HepG2 (cell line): ENCODE results near the gene RNPS1. TPM values are rescaled to one million over a fixed set of nuclear protein-coding genes. Genes with fewer than 3 reads are reported as not detected.

Experiments used
- ATM ChIP-seq: fragments of 450-650 bp; IDR thresholded peaks from 2 replicates; pipeline ENCODE4 v1.7.1; 2017; ENCODE audit warnings: mild to moderate bottlenecking, borderline replicate concordance
- EEA1 ChIP-seq: sonication (generic); formaldehyde crosslinking; IDR thresholded peaks from 2 replicates; pipeline ENCODE4 v1.5.1; 2020; ENCODE audit warnings: mild to moderate bottlenecking, missing genetic modification reagents, borderline replicate concordance
- HNRNPH1 ChIP-seq: fragments of 200-400 bp; formaldehyde crosslinking; optimal IDR thresholded peaks from 2 replicates; pipeline ENCODE3; 2017; ENCODE audit warnings: mild to moderate bottlenecking, low read depth, low read length
- IRX3 ChIP-seq: sonication (generic); formaldehyde crosslinking; IDR thresholded peaks from 2 replicates; pipeline ENCODE4 v1.8.1; 2023; ENCODE audit warnings: mild to moderate bottlenecking, low read depth, missing genetic modification reagents, borderline replicate concordance
- KLF6 ChIP-seq: IDR thresholded peaks from 2 replicates; pipeline ENCODE4 v1.8.0; 2016; ENCODE audit warnings: missing biosample characterization, missing genetic modification reagents
- MXD1 ChIP-seq: sonication (generic); formaldehyde crosslinking; IDR thresholded peaks from 2 replicates; pipeline ENCODE4 v1.4.0; 2020; ENCODE audit warnings: mild to moderate bottlenecking, missing genetic modification reagents
- NR2C2 ChIP-seq: sonication (generic); formaldehyde crosslinking; IDR thresholded peaks from 2 replicates; pipeline ENCODE4 v1.4.0; 2020; ENCODE audit warnings: missing genetic modification reagents, mild to moderate bottlenecking, moderate library complexity, borderline replicate concordance
- POLR2AphosphoS5 ChIP-seq: IDR thresholded peaks from 2 replicates; pipeline ENCODE4 v1.6.1; 2012; ENCODE audit warnings: low read depth, low read length
- SRSF4 ChIP-seq: fragments of 200-400 bp; formaldehyde crosslinking; IDR thresholded peaks from one replicate; pipeline ENCODE4 v1.6.1; 2018; ENCODE audit warnings: mild to moderate bottlenecking, low read depth, low read length, moderate library complexity; ENCODE audit not compliant: poor library complexity, severe bottlenecking
- THAP8 ChIP-seq: sonication (generic); formaldehyde crosslinking; IDR thresholded peaks from 2 replicates; pipeline ENCODE4 v1.5.1; 2020; ENCODE audit warnings: missing genetic modification reagents, mild to moderate bottlenecking, borderline replicate concordance
- THRA ChIP-seq: sonication (generic); formaldehyde crosslinking; IDR thresholded peaks from 2 replicates; pipeline ENCODE4 v1.4.0; 2020; ENCODE audit warnings: missing genetic modification reagents, borderline replicate concordance
- ZBTB37 ChIP-seq: sonication (generic); formaldehyde crosslinking; IDR thresholded peaks from 2 replicates; pipeline ENCODE4 v1.4.0; 2020; ENCODE audit warnings: mild to moderate bottlenecking, missing genetic modification reagents
- ZBTB38 ChIP-seq: sonication (generic); formaldehyde crosslinking; IDR thresholded peaks from 2 replicates; pipeline ENCODE4 v1.5.1; 2020; ENCODE audit warnings: mild to moderate bottlenecking, missing genetic modification reagents
- ZMAT5 ChIP-seq: sonication (generic); formaldehyde crosslinking; IDR thresholded peaks from 2 replicates; pipeline ENCODE4 v1.5.0; 2020; ENCODE audit warnings: mild to moderate bottlenecking, low read depth, missing genetic modification reagents, borderline replicate concordance
- ZNF598 ChIP-seq: sonication (generic); formaldehyde crosslinking; IDR thresholded peaks from 2 replicates; pipeline ENCODE4 v1.5.1; 2020; ENCODE audit warnings: mild to moderate bottlenecking, missing genetic modification reagents, borderline replicate concordance
- ZNF619 ChIP-seq: sonication (generic); formaldehyde crosslinking; IDR thresholded peaks from 2 replicates; pipeline ENCODE4 v1.4.0; 2020; ENCODE audit warnings: mild to moderate bottlenecking, missing genetic modification reagents
- ZNF704 ChIP-seq: sonication (generic); formaldehyde crosslinking; IDR thresholded peaks from 2 replicates; pipeline ENCODE4 v1.8.1; 2023; ENCODE audit warnings: mild to moderate bottlenecking, inconsistent platforms, moderate library complexity, missing genetic modification reagents, borderline replicate concordance
- ZNF841 ChIP-seq: sonication (generic); formaldehyde crosslinking; IDR thresholded peaks from 2 replicates; pipeline ENCODE4 v1.8.1; 2023; ENCODE audit warnings: missing genetic modification reagents, borderline replicate concordance
- ZSCAN31 ChIP-seq: sonication (generic); formaldehyde crosslinking; IDR thresholded peaks from 2 replicates; pipeline ENCODE4 v1.5.0; 2020; ENCODE audit warnings: low read depth, mild to moderate bottlenecking, missing genetic modification reagents
- polyA plus RNA-seq, 8 experiments: library from polyadenylated mRNA; depleted of rRNA in 3 of 8; stranded (reverse) in 7 of 8; unstranded in 1 of 8; fragments of >200 nt; fragmentation: Illumina TruSeq in 4 of 8; extraction: Trizol in 4 of 8; gene quantifications; 2 replicates each; pipeline versions ENCODE4 v1.2.1 to v1.2.3, GENCODE V29; 2011 to 2016; ENCODE audit warnings: low read depth in 4 of 8, missing spikeins in 1 of 8, mixed read lengths in 1 of 8; ENCODE audit not compliant: insufficient read depth in 1 of 8
- total RNA-seq, 5 experiments: library from RNA; depleted of rRNA; stranded (reverse); fragments of >200 nt; fragmentation: Illumina TruSeq; extraction: Trizol; gene quantifications; 2 replicates each; pipeline ENCODE4 v1.2.3, GENCODE V29; 2016; ENCODE audit warnings: low read depth in 1 of 5

RNPS1 gene
- total and polyA plus RNA-seq, 2 of the 13 experiments (the other 11 are each of a cell fraction or from before 2014, with no cell fraction given): 126 to 133 TPM

- TF ChIP-seq ZNF598 (CRISPR knock-in tag) (no peak), ZBTB38 (CRISPR knock-in tag) (peak; percentile 86), KLF6 (CRISPR knock-in tag) (no peak), ZNF841 (0 out of 2 replicates have a peak, but pooled peaks have one; percentile 70), ZBTB37 (CRISPR knock-in tag) (0 out of 2 replicates have a peak, but pooled peaks have one; percentile 30), THRA (CRISPR knock-in tag) (peak; percentile 71; the same call in 1 of the 2 replicates), ZNF619 (CRISPR knock-in tag) (peak; percentile 40; the same call in 1 of the 2 replicates), SRSF4 (no peak), POLR2AphosphoS5 (peak; percentile 93), NR2C2 (CRISPR knock-in tag) (peak; percentile 89), HNRNPH1 (no peak), ZNF704 (CRISPR knock-in tag) (no peak), ZSCAN31 (CRISPR knock-in tag) (peak; percentile 81), MXD1 (CRISPR knock-in tag) (peak; percentile 76), EEA1 (CRISPR knock-in tag) (no peak), IRX3 (CRISPR knock-in tag) (0 out of 2 replicates have a peak, but pooled peaks have one; percentile 61), ZMAT5 (CRISPR knock-in tag) (no peak), ATM (no peak), THAP8 (CRISPR knock-in tag) (peak; percentile 73; the same call in 1 of the 2 replicates)
These were observed 16.4 kb downstream of the RNPS1 start, which contains the start of gene ECI1 (continued) for GRCh38 chr16:2251296-2252111.
